Fibroblast of lung (primary cell): ENCODE results near the gene IQSEC3. TPM values are rescaled to one million over a fixed set of nuclear protein-coding genes. Genes with fewer than 3 reads are reported as not detected.
"Not testable (repeated sequence)": the region's sequence is repeated elsewhere in the genome, so short reads cannot be mapped to it uniquely, and the experiment has no call there.

Experiments used
- DNase-seq, 2 donors: peaks; one replicate each; pipeline versions ENCODE4 v3.0.0 to v3.0.0-alpha.2; 2010; ENCODE audit warnings: low read depth in 2 of 2
- H2AFZ ChIP-seq: 2 replicates; pipeline ENCODE4 v1.5.1; 2012; ENCODE audit warnings: low read length, control low read depth, inconsistent platforms
- H3K27ac ChIP-seq: 2 replicates; pipeline ENCODE4 v1.5.1; 2011; ENCODE audit warnings: low read length, control low read depth; ENCODE audit not compliant: insufficient read depth
- H3K27me3 ChIP-seq: 2 replicates; pipeline ENCODE4 v1.5.1; 2011; ENCODE audit warnings: mild to moderate bottlenecking, low read length; ENCODE audit not compliant: control insufficient read depth, insufficient read depth
- H3K36me3 ChIP-seq: 2 replicates; pipeline ENCODE4 v1.5.1; 2011; ENCODE audit warnings: low read length; ENCODE audit not compliant: control insufficient read depth, insufficient read depth
- H3K4me1 ChIP-seq: 2 replicates; pipeline ENCODE4 v1.5.1; 2011; ENCODE audit warnings: low read length; ENCODE audit not compliant: control insufficient read depth, insufficient read depth; ENCODE audit errors: extremely low read depth
- H3K4me2 ChIP-seq: 2 replicates; pipeline ENCODE4 v1.5.1; 2011; ENCODE audit warnings: low read length, control low read depth; ENCODE audit not compliant: insufficient read depth; ENCODE audit errors: extremely low read depth
- H3K4me3 ChIP-seq, 4 experiments: fragments of 200-600 bp in 1 of 4; sonication (generic) in 1 of 4; replicated peaks in 1 of 4; 2 replicates each; pipeline ENCODE4 v1.5.1; 2011 to 2016; ENCODE audit warnings: low read length in 4 of 4, low read depth in 3 of 4, mild to moderate bottlenecking in 3 of 4, control low read depth in 2 of 4, inconsistent platforms in 1 of 4, mixed read lengths in 1 of 4; ENCODE audit not compliant: insufficient read depth in 1 of 4; ENCODE audit errors: control extremely low read depth in 1 of 4
- H3K79me2 ChIP-seq: 2 replicates; pipeline ENCODE4 v1.5.1; 2012; ENCODE audit warnings: mild to moderate bottlenecking, low read length, inconsistent platforms; ENCODE audit not compliant: control insufficient read depth, insufficient read depth
- H3K9ac ChIP-seq: 2 replicates; pipeline ENCODE4 v1.5.1; 2011; ENCODE audit warnings: mild to moderate bottlenecking, low read length, control low read depth; ENCODE audit not compliant: insufficient read depth
- H3K9me3 ChIP-seq: 2 replicates; pipeline ENCODE4 v1.5.1; 2012; ENCODE audit warnings: low read depth, low read length; ENCODE audit not compliant: control insufficient read depth, insufficient read depth
- H4K20me1 ChIP-seq: 2 replicates; pipeline ENCODE4 v1.5.1; 2011; ENCODE audit warnings: low read length; ENCODE audit not compliant: control insufficient read depth, insufficient read depth; ENCODE audit errors: extremely low read depth
- polyA plus RNA-seq, 2 donors: library from polyadenylated mRNA; depleted of rRNA in 1 of 2; stranded (reverse) in 1 of 2; unstranded in 1 of 2; fragments of >200 nt; gene quantifications; 2 replicates each; pipeline ENCODE4 v1.2.1, GENCODE V29; 2011 to 2012; ENCODE audit warnings: missing spikeins in 1 of 2
- total RNA-seq: library from RNA; depleted of rRNA; stranded (reverse); fragments of >200 nt; gene quantifications from 2 replicates; pipeline ENCODE4 v1.2.1, GENCODE V29; 2014

Gene IQSEC3
- total and polyA plus RNA-seq, 2 donors (not counting 1 experiment from before 2014, with no cell fraction given), result 0.14 to 1.3 TPM

GRCh38 chr12:75541-75940 lies 9.0 kb downstream of the IQSEC3 start:
- not testable (repeated sequence) for H3K4me1 ChIP-seq, H3K4me2 ChIP-seq, H3K9ac ChIP-seq, H3K79me2 ChIP-seq, H2AFZ ChIP-seq, H3K36me3 ChIP-seq, H3K27ac ChIP-seq, DNase-seq, H3K9me3 ChIP-seq, H3K4me3 ChIP-seq, H4K20me1 ChIP-seq
- H3K27me3 ChIP-seq, result peaks cover 11% of the 10 kb centered on the region

- H3K4me3 ChIP-seq, H3K9ac ChIP-seq, H3K4me1 ChIP-seq: not testable (repeated sequence)
Observed at GRCh38 chr12:76102-76501, 9.5 kb downstream of the IQSEC3 start.

GRCh38 chr12:76551-76950 lies 10.0 kb downstream of the IQSEC3 start:
- not testable (repeated sequence) for H3K4me1 ChIP-seq, H3K36me3 ChIP-seq, H3K9me3 ChIP-seq, H3K27ac ChIP-seq, H4K20me1 ChIP-seq, H3K9ac ChIP-seq, H2AFZ ChIP-seq, H3K4me2 ChIP-seq, H3K79me2 ChIP-seq, H3K4me3 ChIP-seq, DNase-seq
- peaks cover 19% of the 10 kb centered on the region for H3K27me3 ChIP-seq

More at GRCh38 chr12:76102-76501, 9.5 kb downstream of the IQSEC3 start:
- not testable (repeated sequence) for H3K4me2 ChIP-seq, H4K20me1 ChIP-seq, H3K9me3 ChIP-seq, DNase-seq, H3K36me3 ChIP-seq, H2AFZ ChIP-seq, H3K79me2 ChIP-seq, H3K27ac ChIP-seq
- peaks cover 14% of the 10 kb centered on the region for H3K27me3 ChIP-seq

GRCh38 chr12:77101-77719 lies 10.6 kb downstream of the IQSEC3 start:
- H3K9ac ChIP-seq, DNase-seq, H4K20me1 ChIP-seq, H2AFZ ChIP-seq, H3K9me3 ChIP-seq, H3K4me1 ChIP-seq, H3K4me3 ChIP-seq, H3K4me2 ChIP-seq, H3K27ac ChIP-seq, H3K79me2 ChIP-seq, H3K36me3 ChIP-seq: not testable (repeated sequence)
- H3K27me3 ChIP-seq, result peaks cover 21% of the 10 kb centered on the region

- DNase-seq, H3K4me2 ChIP-seq: not testable (repeated sequence)
Observed at GRCh38 chr12:77769-78383, 11.3 kb downstream of the IQSEC3 start.

More at GRCh38 chr12:77769-78383, 11.3 kb downstream of the IQSEC3 start:
- not testable (repeated sequence) for H2AFZ ChIP-seq, H3K36me3 ChIP-seq, H3K79me2 ChIP-seq, H3K27ac ChIP-seq, H3K4me1 ChIP-seq, H4K20me1 ChIP-seq, H3K9me3 ChIP-seq, H3K9ac ChIP-seq
- H3K4me3 ChIP-seq, result peak overlapping the region in 1 of 4 experiments; percentile 10
- H3K27me3 ChIP-seq, result peaks cover 21% of the 10 kb centered on the region
